Hepatocyte (in vitro differentiated cells): Measurements from ENCODE around the gene NADK. TPM values are rescaled to one million over a fixed set of nuclear protein-coding genes. Genes with fewer than 3 reads are reported as not detected.
A peak's percentile ranks its signal among the peaks of the same experiment; 100 is the strongest.

Experiments used
- DNase-seq: peaks from one replicate; pipeline ENCODE4 v3.0.0-alpha.2; 2016; ENCODE audit warnings: low spot score
- H2AFZ ChIP-seq: fragments of 200-600 bp; sonication (generic); 2 replicates; pipeline ENCODE4 v1.6.0; 2016; ENCODE audit warnings: antibody characterized with exemption, mild to moderate bottlenecking
- H3K27ac ChIP-seq: fragments of 200-600 bp; sonication (generic); 2 replicates; pipeline ENCODE4 v1.5.1; 2016; ENCODE audit warnings: mild to moderate bottlenecking
- H3K27me3 ChIP-seq: fragments of 200-600 bp; sonication (generic); 2 replicates; pipeline ENCODE4 v1.6.1; 2016
- H3K36me3 ChIP-seq: fragments of 200-600 bp; sonication (generic); replicated peaks from 2 replicates; pipeline ENCODE4 v1.5.1; 2016; ENCODE audit warnings: low read depth; ENCODE audit not compliant: insufficient read depth
- H3K4me1 ChIP-seq: fragments of 200-600 bp; sonication (generic); 2 replicates; pipeline ENCODE4 v1.5.1; 2016; ENCODE audit warnings: mild to moderate bottlenecking, moderate library complexity; ENCODE audit not compliant: insufficient read depth
- H3K4me2 ChIP-seq: fragments of 200-600 bp; sonication (generic); 2 replicates; pipeline ENCODE4 v1.6.0; 2016
- H3K4me3 ChIP-seq: fragments of 200-600 bp; sonication (generic); 2 replicates; pipeline ENCODE4 v1.5.1; 2016; ENCODE audit warnings: mild to moderate bottlenecking
- H3K79me2 ChIP-seq: fragments of 200-600 bp; sonication (generic); 2 replicates; pipeline ENCODE4 v1.6.0; 2017; ENCODE audit warnings: mild to moderate bottlenecking
- H3K9me2 ChIP-seq: fragments of 200-600 bp; sonication (generic); replicated peaks from 2 replicates; pipeline ENCODE4 v1.6.0; 2017; ENCODE audit warnings: mild to moderate bottlenecking; ENCODE audit not compliant: insufficient read depth
- H3K9me3 ChIP-seq: fragments of 200-600 bp; sonication (generic); 2 replicates; pipeline ENCODE4 v1.5.1; 2016; ENCODE audit warnings: low read depth, mild to moderate bottlenecking
- H4K20me1 ChIP-seq: fragments of 200-600 bp; sonication (generic); 2 replicates; pipeline ENCODE4 v1.6.0; 2016; ENCODE audit warnings: mild to moderate bottlenecking; ENCODE audit not compliant: insufficient read depth, poor library complexity, severe bottlenecking
- EZH2 ChIP-seq: fragments of 200-600 bp; sonication (generic); IDR thresholded peaks from 2 replicates; pipeline ENCODE4 v1.6.1; 2016; ENCODE audit warnings: antibody characterized with exemption, mild to moderate bottlenecking, borderline replicate concordance
- EZH2phosphoT487 ChIP-seq: fragments of 200-600 bp; sonication (generic); IDR thresholded peaks from one replicate; pipeline ENCODE4 v1.6.1; 2018; ENCODE audit warnings: antibody characterized with exemption, mild to moderate bottlenecking, low read depth, moderate library complexity; ENCODE audit not compliant: unreplicated experiment, severe bottlenecking
- WGBS: methylation state at CpG from one replicate; pipeline ENCODE4 v1.1.6; 2016; ENCODE audit warnings: low lambda C conversion rate; ENCODE audit errors: missing lambda C conversion rate; 5-methylcytosine and 5-hydroxymethylcytosine counted together
- polyA plus RNA-seq: library from polyadenylated mRNA; unstranded; fragments of >200 nt; fragmentation: Nextera tagmentation; extraction: Ambion mirVana; gene quantifications from 2 replicates; pipeline ENCODE4 v1.2.1, GENCODE V29; 2016
- total RNA-seq: library from RNA; depleted of rRNA; stranded (reverse); fragments of >200 nt; gene quantifications from 2 replicates; pipeline ENCODE4 v1.2.3, GENCODE V29; 2014
- TF ChIP-seq, protein P1 (sequence below): fragments of 200-600 bp; sonication (generic); IDR thresholded peaks from 2 replicates; pipeline ENCODE4 v1.5.1; 2016; ENCODE audit warnings: antibody characterized with exemption, mild to moderate bottlenecking; ENCODE audit not compliant: poor library complexity

Gene NADK
- total and polyA plus RNA-seq, 2 experiments from 2014 or later, result 46.9 to 68.2 TPM

DNA sequence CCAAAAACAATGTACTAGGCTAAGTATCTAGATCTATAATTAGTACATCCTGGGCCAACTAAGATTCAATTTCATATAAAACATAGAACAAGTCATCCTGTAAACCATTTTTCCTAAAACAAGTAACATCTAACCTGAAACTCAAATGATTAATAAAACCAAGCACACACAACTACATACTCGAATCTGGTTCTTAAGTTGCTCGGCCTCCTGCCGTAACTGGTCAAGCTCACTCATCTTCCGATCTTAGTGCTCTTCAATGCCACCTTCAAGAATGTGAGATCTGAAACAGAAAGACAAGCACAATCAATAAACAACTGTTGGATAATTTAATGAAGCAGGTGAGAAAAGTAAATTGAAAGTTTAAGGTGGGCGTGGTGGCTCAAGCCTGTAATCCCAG lies 46.9 kb upstream of the NADK start:
- Histone ChIP-seq H2AFZ (no peak overlapping the region), H3K4me2 (no peak overlapping the region), H3K36me3 (no peaks in the 10 kb centered on the region), H3K27me3 (no peaks in the 10 kb centered on the region), H3K9me3 (no peaks in the 10 kb centered on the region), H3K4me3 (no peak overlapping the region), H3K4me1 (peaks cover 19% of the 10 kb centered on the region), H4K20me1 (peaks cover 50% of the 10 kb centered on the region), H3K27ac (peak overlapping the region; percentile 28), H3K79me2 (peaks cover 98% of the 10 kb centered on the region), H3K9me2 (no peaks in the 10 kb centered on the region)
- DNase-seq, result no peak
- TF ChIP-seq EZH2 (no peak), EZH2phosphoT487 (no peak)
- TF ChIP-seq, protein P1, sequence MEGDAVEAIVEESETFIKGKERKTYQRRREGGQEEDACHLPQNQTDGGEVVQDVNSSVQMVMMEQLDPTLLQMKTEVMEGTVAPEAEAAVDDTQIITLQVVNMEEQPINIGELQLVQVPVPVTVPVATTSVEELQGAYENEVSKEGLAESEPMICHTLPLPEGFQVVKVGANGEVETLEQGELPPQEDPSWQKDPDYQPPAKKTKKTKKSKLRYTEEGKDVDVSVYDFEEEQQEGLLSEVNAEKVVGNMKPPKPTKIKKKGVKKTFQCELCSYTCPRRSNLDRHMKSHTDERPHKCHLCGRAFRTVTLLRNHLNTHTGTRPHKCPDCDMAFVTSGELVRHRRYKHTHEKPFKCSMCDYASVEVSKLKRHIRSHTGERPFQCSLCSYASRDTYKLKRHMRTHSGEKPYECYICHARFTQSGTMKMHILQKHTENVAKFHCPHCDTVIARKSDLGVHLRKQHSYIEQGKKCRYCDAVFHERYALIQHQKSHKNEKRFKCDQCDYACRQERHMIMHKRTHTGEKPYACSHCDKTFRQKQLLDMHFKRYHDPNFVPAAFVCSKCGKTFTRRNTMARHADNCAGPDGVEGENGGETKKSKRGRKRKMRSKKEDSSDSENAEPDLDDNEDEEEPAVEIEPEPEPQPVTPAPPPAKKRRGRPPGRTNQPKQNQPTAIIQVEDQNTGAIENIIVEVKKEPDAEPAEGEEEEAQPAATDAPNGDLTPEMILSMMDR, result no peak
- 97% methylated on average over 5 of the region's 5 CpGs for WGBS

GRCh38 chr1:1819762-1820161 lies 41.5 kb upstream of the NADK start:
- Histone ChIP-seq H4K20me1 (peaks cover 32% of the 10 kb centered on the region), H3K4me2 (no peak overlapping the region), H3K79me2 (peaks cover 92% of the 10 kb centered on the region), H3K4me3 (no peak overlapping the region), H3K27ac (no peak overlapping the region), H3K36me3 (peaks cover 3% of the 10 kb centered on the region), H3K4me1 (no peaks in the 10 kb centered on the region), H3K9me2 (no peaks in the 10 kb centered on the region), H2AFZ (no peak overlapping the region), H3K9me3 (no peaks in the 10 kb centered on the region), H3K27me3 (no peaks in the 10 kb centered on the region)
- no peak for DNase-seq
- no peak for TF ChIP-seq EZH2
- TF ChIP-seq, protein P1, result no peak
- WGBS, result 98% methylated on average over 6 of the region's 6 CpGs

DNA sequence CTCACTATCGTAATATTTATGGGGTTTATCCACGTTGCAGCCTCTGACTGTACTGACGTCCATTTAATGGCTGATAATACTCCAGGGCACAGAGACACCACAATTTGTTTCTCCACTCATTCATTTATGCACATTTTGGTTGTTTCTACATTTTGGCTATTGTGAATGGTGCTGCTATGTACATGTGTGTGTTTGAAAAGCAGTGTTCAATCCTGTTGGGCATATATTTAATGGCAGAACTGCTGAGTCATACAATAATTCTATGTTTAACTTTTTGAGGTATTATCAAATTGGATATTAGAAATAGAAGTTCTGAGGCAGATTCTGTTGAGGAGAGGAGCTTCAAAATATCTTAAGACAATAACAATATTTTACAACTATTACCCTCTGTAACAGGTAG lies 39.0 kb upstream of the NADK start:
- Histone ChIP-seq H3K9me2 (no peaks in the 10 kb centered on the region), H3K36me3 (peaks cover 3% of the 10 kb centered on the region), H3K9me3 (no peaks in the 10 kb centered on the region), H2AFZ (no peak overlapping the region), H3K4me1 (no peaks in the 10 kb centered on the region), H3K27me3 (no peaks in the 10 kb centered on the region), H3K4me2 (no peak overlapping the region), H4K20me1 (peaks cover 26% of the 10 kb centered on the region), H3K4me3 (no peak overlapping the region), H3K79me2 (peaks cover 84% of the 10 kb centered on the region), H3K27ac (no peak overlapping the region)
- no peak for TF ChIP-seq EZH2
- TF ChIP-seq, protein P1, result no peak
- TF ChIP-seq EZH2phosphoT487, result no peak
- 79% methylated on average over 3 of the region's 3 CpGs for WGBS
- DNase-seq, result no peak
